ENCODE data around the gene CCR8. TPM values are rescaled to one million over a fixed set of nuclear protein-coding genes. Genes with fewer than 3 reads are reported as not detected.

CCR8 gene
- total RNA-seq, 2 donors from 2014 or later: not detected

DNA sequence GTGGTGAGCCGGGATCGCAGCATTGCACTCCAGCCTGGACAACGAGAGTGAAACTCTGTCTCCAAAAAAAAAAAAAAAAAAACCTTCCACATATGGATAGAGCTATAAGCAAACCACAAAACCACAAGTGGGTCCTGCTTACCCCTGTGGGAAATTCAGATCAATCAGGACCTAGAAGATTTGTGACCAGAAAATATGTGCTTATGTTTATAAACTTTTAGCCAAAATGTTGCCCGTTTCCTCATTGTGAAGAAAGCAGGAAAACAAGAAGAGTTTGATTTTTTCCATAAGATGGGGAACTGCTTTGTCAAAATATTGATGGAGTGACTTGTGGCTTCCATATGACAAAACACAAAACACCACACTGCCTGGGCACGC is 50.3 kb downstream of the CCR8 start:
- Histone ChIP-seq H3K4me3 (no peak overlapping the region), H3K4me1 (peaks cover 52% of the 10 kb centered on the region), H3K36me3 (replicated peaks in 1 of 2; ENCODE audit: insufficient read depth in 1 of 2, low read depth in 2 of 2) (no peaks in the 10 kb centered on the region), H3K27ac (peak overlapping the region in 3 of 4 donors; percentile 95 to 98 (median 97)), H3K27me3 (no peaks in the 10 kb centered on the region), H3K9me3 (no peaks in the 10 kb centered on the region)
- no peak for TF ChIP-seq POLR2A (IDR thresholded peaks at IDR 0.05)
- ATAC-seq (no peak), DNase-seq (no peak)
- intact Hi-C loops (cut with DNase I): no loop called here
- WGBS, 2 donors: 81 to 93% methylated on average over 5 of the region's 5 CpGs

DNA sequence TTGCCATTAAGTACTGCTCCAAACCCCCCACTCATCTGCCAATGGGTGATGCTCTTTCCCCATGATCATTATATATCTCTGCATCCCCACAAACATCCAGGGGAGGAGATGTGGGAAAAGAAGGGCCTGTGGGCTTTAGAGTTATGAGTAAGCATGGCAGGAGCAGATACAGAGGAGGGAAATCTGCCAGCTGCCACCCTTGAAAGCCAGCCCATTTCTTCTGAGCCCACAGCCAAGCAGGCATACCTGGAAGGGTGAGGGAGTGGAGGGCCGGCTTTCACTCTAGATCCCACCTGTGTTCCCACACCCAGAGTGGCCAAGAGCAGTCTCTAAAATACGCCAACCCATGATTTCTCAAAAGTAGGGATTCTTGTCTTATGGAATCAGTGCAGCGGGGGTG is 51.9 kb downstream of the CCR8 start:
- Histone ChIP-seq H3K9me3 (no peaks in the 10 kb centered on the region), H3K27ac (peak overlapping the region; percentile 8 to 98 (median 96)), H3K4me3 (no peak overlapping the region), H3K27me3 (no peaks in the 10 kb centered on the region), H3K36me3 (replicated peaks in 1 of 2; ENCODE audit: insufficient read depth in 1 of 2, low read depth in 2 of 2) (no peaks in the 10 kb centered on the region), H3K4me1 (peaks cover 69% of the 10 kb centered on the region)
- ATAC-seq (peak; percentile 12), DNase-seq (peak; percentile 83 to 91 (median 87))
- TF ChIP-seq, protein P1, sequence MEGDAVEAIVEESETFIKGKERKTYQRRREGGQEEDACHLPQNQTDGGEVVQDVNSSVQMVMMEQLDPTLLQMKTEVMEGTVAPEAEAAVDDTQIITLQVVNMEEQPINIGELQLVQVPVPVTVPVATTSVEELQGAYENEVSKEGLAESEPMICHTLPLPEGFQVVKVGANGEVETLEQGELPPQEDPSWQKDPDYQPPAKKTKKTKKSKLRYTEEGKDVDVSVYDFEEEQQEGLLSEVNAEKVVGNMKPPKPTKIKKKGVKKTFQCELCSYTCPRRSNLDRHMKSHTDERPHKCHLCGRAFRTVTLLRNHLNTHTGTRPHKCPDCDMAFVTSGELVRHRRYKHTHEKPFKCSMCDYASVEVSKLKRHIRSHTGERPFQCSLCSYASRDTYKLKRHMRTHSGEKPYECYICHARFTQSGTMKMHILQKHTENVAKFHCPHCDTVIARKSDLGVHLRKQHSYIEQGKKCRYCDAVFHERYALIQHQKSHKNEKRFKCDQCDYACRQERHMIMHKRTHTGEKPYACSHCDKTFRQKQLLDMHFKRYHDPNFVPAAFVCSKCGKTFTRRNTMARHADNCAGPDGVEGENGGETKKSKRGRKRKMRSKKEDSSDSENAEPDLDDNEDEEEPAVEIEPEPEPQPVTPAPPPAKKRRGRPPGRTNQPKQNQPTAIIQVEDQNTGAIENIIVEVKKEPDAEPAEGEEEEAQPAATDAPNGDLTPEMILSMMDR (IDR thresholded peaks at IDR 0.05): no peak
- peak; percentile 11 to 48 (median 45) for TF ChIP-seq POLR2A (IDR thresholded peaks at IDR 0.05)
- intact Hi-C loops (cut with DNase I): no loop called here
- 33 to 45% methylated on average over 3 of the region's 3 CpGs for WGBS, 2 donors

Other genes with a start within 250 kb of the CCR8 start
- gene GORASP1, start 222.1 kb upstream of the CCR8 start, total RNA-seq: 10 to 100 TPM; 38.4 to 53.1 TPM
- 10 to 100 TPM in 1 of 2 donors, 1 to 10 TPM in 1; 6.7 to 46.5 TPM for gene TTC21A, start 222.0 kb upstream of the CCR8 start, total RNA-seq
- gene CSRNP1, start 176.1 kb upstream of the CCR8 start, total RNA-seq: 10 to 100 TPM; 18.4 to 39.6 TPM
- gene XIRP1, start 137.1 kb upstream of the CCR8 start, total RNA-seq: not detected
- gene CX3CR1, start 49.7 kb upstream of the CCR8 start, total RNA-seq: 1 to 10 TPM in 1 of 2 donors, not detected in 1; 1.3 TPM
- 10 to 100 TPM; 17.5 to 28.8 TPM for gene SLC25A38, start 53.7 kb downstream of the CCR8 start, total RNA-seq
- gene RPSA, start 77.0 kb downstream of the CCR8 start, total RNA-seq: 100 to 1,000 TPM; 555 to 696 TPM
- not detected for gene MOBP, start 138.0 kb downstream of the CCR8 start, total RNA-seq